B cell (primary cell): Measurements from ENCODE around the gene IL4R. TPM values are rescaled to one million over a fixed set of nuclear protein-coding genes. Genes with fewer than 3 reads are reported as not detected.
A peak's percentile ranks its signal among the peaks of the same experiment; 100 is the strongest.

ENCODE experiments used
- ATAC-seq: fragments of 200-7000 bp; cut with Tn5 transposase; one replicate; pipeline ENCODE4 v1.10.0; 2021; ENCODE audit warnings: low read depth, mild to moderate bottlenecking, moderate number of reproducible peaks, moderate library complexity
- CTCF ChIA-PET: fragments of 350-600 bp; sonication (Branson Sonifier 250); formaldehyde crosslinking; loops from one replicate; lab custom pipeline; 2021; ENCODE audit warnings: antibody characterized with exemption, inconsistent platforms; lab: Charles Lee
- POLR2A ChIA-PET: fragments of 350-600 bp; sonication (Branson Sonifier 250); formaldehyde crosslinking; loops from one replicate; lab custom pipeline; 2021; ENCODE audit warnings: antibody characterized with exemption; lab: Charles Lee
- DNase-seq: peaks from one replicate; pipeline ENCODE4 v3.0.0; 2013
- H2AFZ ChIP-seq: 2 replicates; pipeline ENCODE4 v1.6.1; 2012; ENCODE audit warnings: mild to moderate bottlenecking, low read depth, low read length; ENCODE audit not compliant: insufficient read depth, poor library complexity, severe bottlenecking
- H3K27ac ChIP-seq, 2 donors: 1 replicate in 1 of 2; 2 replicates in 1 of 2; pipeline ENCODE4 v1.5.1; 2012 to 2013; ENCODE audit warnings: low read length in 2 of 2, mild to moderate bottlenecking in 2 of 2, moderate library complexity in 1 of 2
- H3K27me3 ChIP-seq, 4 experiments: fragments of 200-600 bp in 1 of 4; sonication (generic) in 1 of 4; replicated peaks in 1 of 4; 1 replicate in 2 of 4; 2 replicates in 2 of 4; pipeline versions ENCODE4 v1.6.1 to v1.7.0; 2013 to 2016; ENCODE audit warnings: low read length in 3 of 4, mild to moderate bottlenecking in 2 of 4, mixed read lengths in 1 of 4, moderate library complexity in 1 of 4; ENCODE audit not compliant: insufficient read depth in 4 of 4, control insufficient read depth in 3 of 4; ENCODE audit errors: control extremely low read depth in 1 of 4
- H3K36me3 ChIP-seq, 2 experiments: replicated peaks in 1 of 2; 1 replicate in 1 of 2; 2 replicates in 1 of 2; pipeline versions ENCODE4 v1.6.1 to v1.7.1; 2013; ENCODE audit warnings: low read length in 1 of 2; ENCODE audit not compliant: insufficient read depth in 2 of 2, control insufficient read depth in 1 of 2; ENCODE audit errors: control extremely low read depth in 1 of 2, extremely low read depth in 1 of 2
- H3K4me1 ChIP-seq, 2 donors: fragments of 200-600 bp in 1 of 2; sonication (generic) in 1 of 2; 1 replicate in 1 of 2; 2 replicates in 1 of 2; pipeline versions ENCODE4 v1.5.1 to v1.6.1; 2013 to 2017; ENCODE audit warnings: low read length in 2 of 2; ENCODE audit not compliant: control insufficient read depth in 2 of 2, insufficient read depth in 2 of 2
- H3K4me2 ChIP-seq: replicated peaks from 2 replicates; pipeline ENCODE3; 2012; ENCODE audit warnings: mild to moderate bottlenecking, low read depth, low read length; ENCODE audit not compliant: poor library complexity, severe bottlenecking
- H3K4me3 ChIP-seq, 5 experiments: fragments of 200-600 bp in 1 of 5; sonication (generic) in 1 of 5; 1 replicate in 3 of 5; 2 replicates in 2 of 5; pipeline versions ENCODE4 v1.5.1 to v1.7.0; 2011 to 2016; ENCODE audit warnings: low read length in 4 of 5, mild to moderate bottlenecking in 4 of 5, low read depth in 2 of 5, control low read depth in 1 of 5, moderate library complexity in 1 of 5; ENCODE audit not compliant: insufficient read depth in 1 of 5; ENCODE audit errors: control extremely low read depth in 1 of 5, extremely low read depth in 1 of 5
- H3K79me2 ChIP-seq: fragments of 200-600 bp; sonication (generic); one replicate; pipeline ENCODE4 v1.6.0; 2016; ENCODE audit warnings: low read length; ENCODE audit not compliant: control insufficient read depth, insufficient read depth
- H3K9ac ChIP-seq: fragments of 200-600 bp; sonication (generic); 2 replicates; pipeline ENCODE4 v1.6.1; 2017; ENCODE audit warnings: mild to moderate bottlenecking, low read length, moderate library complexity
- H3K9me3 ChIP-seq, 3 donors: one replicate each; pipeline versions ENCODE4 v1.6.1 to v1.7.1; 2013; ENCODE audit warnings: low read length in 2 of 3; ENCODE audit not compliant: control insufficient read depth in 2 of 3, insufficient read depth in 1 of 3; ENCODE audit errors: control extremely low read depth in 1 of 3
- H4K20me1 ChIP-seq: 2 replicates; pipeline ENCODE4 v1.6.0; 2012; ENCODE audit warnings: mild to moderate bottlenecking, low read length; ENCODE audit not compliant: insufficient read depth, control insufficient read depth, poor library complexity, severe bottlenecking
- H3K27ac Mint-ChIP-seq: one replicate; pipeline ENCODE4 v1.8.0; 2021; ENCODE audit warnings: mixed read lengths
- H3K27me3 Mint-ChIP-seq: one replicate; pipeline ENCODE4 v1.8.0; 2021; ENCODE audit warnings: mixed read lengths
- H3K4me1 Mint-ChIP-seq: one replicate; pipeline ENCODE4 v1.8.0; 2021; ENCODE audit warnings: mixed read lengths
- H3K4me3 Mint-ChIP-seq: one replicate; pipeline ENCODE4 v1.8.0; 2021; ENCODE audit warnings: mixed read lengths
- H3K9me3 Mint-ChIP-seq: one replicate; pipeline ENCODE4 v1.8.0; 2022; ENCODE audit warnings: mixed read lengths; ENCODE audit not compliant: insufficient read depth
- CTCF ChIP-seq: fragments of 200-600 bp; IDR thresholded peaks from one replicate; pipeline ENCODE4 v1.8.0; 2022; ENCODE audit warnings: antibody characterized with exemption, mild to moderate bottlenecking
- EZH2 ChIP-seq: IDR thresholded peaks from 2 replicates; pipeline ENCODE4 v1.6.1; 2012; ENCODE audit warnings: borderline replicate concordance, low read depth, mild to moderate bottlenecking, moderate library complexity, low read length; ENCODE audit not compliant: insufficient read depth, poor library complexity, severe bottlenecking
- WGBS: methylation state at CpG from one replicate; pipeline ENCODE4 v1.1.5; 2013; ENCODE audit warnings: missing lambda C conversion rate; ENCODE audit not compliant: insufficient coverage; 5-methylcytosine and 5-hydroxymethylcytosine counted together
- intact Hi-C: fragments of 100-400 bp; cut with micrococcal nuclease; formaldehyde crosslinking; loops from one replicate; pipeline ENCODE4 v1.10.0; 2022
- polyA plus RNA-seq: library from polyadenylated mRNA; depleted of rRNA; stranded (reverse); fragments of >200 nt; gene quantifications from 2 replicates; pipeline ENCODE4 v1.2.3, GENCODE V29; 2012
- total RNA-seq, 2 donors: library from RNA; stranded (reverse); fragments of 120-200 nt in 1 of 2; gene quantifications; 1 replicate in 1 of 2; 2 replicates in 1 of 2; pipeline versions ENCODE4 v1.2.3 to v1.2.4, GENCODE V29; 2013 to 2022

IL4R gene
- total and polyA plus RNA-seq, 2 donors (not counting 1 experiment from before 2014, with no cell fraction given): 311 to 966 TPM

- ChIA-PET CTCF (interaction anchor here (1.6 to 1.8 kb wide), 3 partner anchors 11 to 47 kb away, joined by 4 to 14 read pairs (median 6); no protein-coding TSS in a partner anchor), POLR2A (interaction anchor here (0.7 to 1.2 kb wide), 4 partner anchors 11 to 52 kb away, joined by 3 to 5 read pairs (median 4); partner anchors contain the start of gene IL21R)
- ATAC-seq (no peak), DNase-seq (no peak)
- Mint-ChIP-seq H3K9me3 (no peaks in the 10 kb centered on the region), H3K27me3 (no peaks in the 10 kb centered on the region), H3K27ac (peak overlapping the region; percentile 54), H3K4me1 (peaks cover 56% of the 10 kb centered on the region), H3K4me3 (peak overlapping the region; percentile 38)
- Histone ChIP-seq H3K27me3 (no peaks in the 10 kb centered on the region), H3K27ac (no peak overlapping the region), H3K79me2 (no peaks in the 10 kb centered on the region), H3K4me3 (no peak overlapping the region), H3K4me1 (peaks cover 61 to 84% of the 10 kb centered on the region in 2 donors), H3K9ac (no peak overlapping the region), H3K36me3 (no peaks in the 10 kb centered on the region), H4K20me1 (no peaks in the 10 kb centered on the region), H2AFZ (no peak overlapping the region), H3K4me2 (peak overlapping the region; percentile 9), H3K9me3 (peaks cover 0 to 23% (median 0%) of the 10 kb centered on the region in 3 donors)
- 41% methylated on average over 9 of the region's 11 CpGs for WGBS
- intact Hi-C loops: no loop called here
- no peak for TF ChIP-seq EZH2
- no peak for TF ChIP-seq CTCF
Observed at GRCh38 chr16:27378871-27379481, 65.2 kb downstream of the IL4R start.

- Histone ChIP-seq H3K4me3 (no peak overlapping the region), H3K9me3 (peaks cover 0 to 31% (median 0%) of the 10 kb centered on the region in 3 donors), H4K20me1 (no peaks in the 10 kb centered on the region), H3K9ac (no peak overlapping the region), H3K27ac (no peak overlapping the region), H3K79me2 (no peaks in the 10 kb centered on the region), H3K4me2 (no peak overlapping the region), H3K36me3 (no peaks in the 10 kb centered on the region), H2AFZ (no peak overlapping the region), H3K4me1 (peaks cover 61 to 84% of the 10 kb centered on the region in 2 donors), H3K27me3 (no peaks in the 10 kb centered on the region)
- ChIA-PET CTCF (no interaction called here), POLR2A (no interaction called here)
- H3K4me1 Mint-ChIP-seq: peaks cover 65% of the 10 kb centered on the region
- no peak for TF ChIP-seq CTCF
- TF ChIP-seq EZH2: no peak
- intact Hi-C loops: no loop called here
- ATAC-seq (no peak), DNase-seq (no peak)
- H3K9me3 Mint-ChIP-seq: no peaks in the 10 kb centered on the region
- no peaks in the 10 kb centered on the region for H3K27me3 Mint-ChIP-seq
- no peak overlapping the region for H3K4me3 Mint-ChIP-seq
- no peak overlapping the region for H3K27ac Mint-ChIP-seq
- WGBS: 96% methylated on average over 6 of the region's 9 CpGs
Observed at GRCh38 chr16:27379919-27380318, 66.1 kb downstream of the IL4R start.
